PC-3 (cell line): ENCODE measurements around the gene TMEM225.

Experiments used
- EZH2 ChIP-seq: fragments of 300-600 bp; sonication (generic); IDR thresholded peaks from one replicate; pipeline ENCODE4 v1.6.1; 2017; ENCODE audit warnings: antibody characterized with exemption, mild to moderate bottlenecking, low read length; ENCODE audit not compliant: unreplicated experiment
- TF ChIP-seq, protein P1 (sequence below): fragments of 300-600 bp; sonication (generic); conservative IDR thresholded peaks from 2 replicates; pipeline ENCODE4 v1.5.1; 2017; ENCODE audit warnings: antibody characterized with exemption, low read depth, mild to moderate bottlenecking, low read length

DNA sequence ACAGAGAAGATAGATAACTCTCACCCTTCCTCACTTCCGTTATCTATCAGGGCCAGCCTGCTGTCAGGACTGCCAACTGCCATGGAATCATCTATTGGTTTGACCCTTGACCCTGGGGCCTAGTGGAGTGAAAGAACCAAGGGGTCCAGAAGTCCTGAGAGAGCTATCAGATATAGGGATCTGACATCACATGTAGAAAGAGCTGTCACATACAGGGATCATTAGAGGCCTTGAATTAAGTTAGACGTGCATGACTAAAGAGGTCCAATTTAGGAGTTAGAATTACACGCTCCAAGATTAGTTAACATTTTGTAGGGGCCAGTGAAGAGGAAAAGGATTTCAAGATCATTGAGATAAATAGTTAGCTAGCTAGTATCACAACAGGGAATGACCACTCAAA lies at the start of gene TMEM225:
- TF ChIP-seq, protein P1, sequence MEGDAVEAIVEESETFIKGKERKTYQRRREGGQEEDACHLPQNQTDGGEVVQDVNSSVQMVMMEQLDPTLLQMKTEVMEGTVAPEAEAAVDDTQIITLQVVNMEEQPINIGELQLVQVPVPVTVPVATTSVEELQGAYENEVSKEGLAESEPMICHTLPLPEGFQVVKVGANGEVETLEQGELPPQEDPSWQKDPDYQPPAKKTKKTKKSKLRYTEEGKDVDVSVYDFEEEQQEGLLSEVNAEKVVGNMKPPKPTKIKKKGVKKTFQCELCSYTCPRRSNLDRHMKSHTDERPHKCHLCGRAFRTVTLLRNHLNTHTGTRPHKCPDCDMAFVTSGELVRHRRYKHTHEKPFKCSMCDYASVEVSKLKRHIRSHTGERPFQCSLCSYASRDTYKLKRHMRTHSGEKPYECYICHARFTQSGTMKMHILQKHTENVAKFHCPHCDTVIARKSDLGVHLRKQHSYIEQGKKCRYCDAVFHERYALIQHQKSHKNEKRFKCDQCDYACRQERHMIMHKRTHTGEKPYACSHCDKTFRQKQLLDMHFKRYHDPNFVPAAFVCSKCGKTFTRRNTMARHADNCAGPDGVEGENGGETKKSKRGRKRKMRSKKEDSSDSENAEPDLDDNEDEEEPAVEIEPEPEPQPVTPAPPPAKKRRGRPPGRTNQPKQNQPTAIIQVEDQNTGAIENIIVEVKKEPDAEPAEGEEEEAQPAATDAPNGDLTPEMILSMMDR = no peak
- TF ChIP-seq EZH2 = no peak
